ENCODE results near the gene OXSR1. TPM values are rescaled to one million over a fixed set of nuclear protein-coding genes. Genes with fewer than 3 reads are reported as not detected.

Gene OXSR1
- total and polyA plus RNA-seq, 2 of the 13 experiments (the other 11 are each of a cell fraction or from before 2014, with no cell fraction given), result 27.4 to 32.6 TPM

DNA sequence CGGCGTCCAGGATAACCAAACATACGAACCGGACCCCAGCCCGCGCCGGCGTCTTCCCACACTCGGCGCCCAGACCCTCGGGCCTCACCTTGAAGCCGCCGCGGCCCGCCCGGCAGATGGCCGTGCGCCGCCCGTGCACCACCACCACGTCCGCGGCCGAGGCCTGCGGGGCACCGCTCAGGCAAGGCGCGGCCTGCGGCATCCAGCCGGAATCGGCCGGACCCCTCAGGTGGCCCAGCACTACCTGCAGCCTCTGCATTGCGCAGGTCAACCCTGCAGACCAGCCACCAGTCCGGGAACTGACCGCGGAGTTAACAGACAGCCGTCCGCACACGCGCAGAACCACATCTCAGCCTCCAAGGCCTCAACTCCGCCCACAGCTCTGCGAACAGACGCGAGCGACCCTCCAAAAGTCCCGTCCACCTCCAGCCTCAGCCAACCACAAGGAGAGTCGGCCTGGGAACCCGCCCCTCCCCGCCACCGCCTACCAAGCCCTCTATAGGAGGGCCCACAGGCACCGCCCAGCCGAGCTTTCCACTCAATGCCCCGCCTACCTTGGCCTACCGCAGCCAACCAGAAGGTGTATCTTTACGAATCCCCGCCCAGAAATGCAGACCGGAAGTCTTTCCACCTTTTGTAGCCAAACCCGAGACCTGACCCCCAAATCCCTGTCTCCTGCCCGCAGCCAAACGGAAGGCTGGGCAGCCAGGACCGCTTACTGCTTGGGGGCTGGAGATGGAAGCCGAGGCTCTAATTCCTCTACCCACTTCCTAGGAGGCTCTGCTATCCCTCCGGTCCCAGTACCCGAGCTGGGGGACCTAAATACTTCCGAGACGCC, 28.3 kb upstream of the OXSR1 start, which contains the start of gene ACAA1 (continued):
- no peak; the same call in 1 of the 2 replicates for TF ChIP-seq SKIL (CRISPR knock-in tag; IDR thresholded peaks at IDR 0.05; ENCODE audit: borderline replicate concordance)
- TF ChIP-seq ZNF768 (CRISPR knock-in tag; IDR thresholded peaks at IDR 0.05), result peak; percentile 29; the same call in 1 of the 2 replicates
- no peak for TF ChIP-seq ZNF460 (CRISPR knock-in tag; IDR thresholded peaks at IDR 0.05; ENCODE audit: borderline replicate concordance)
- no peak for TF ChIP-seq ZNF569 (CRISPR knock-in tag; IDR thresholded peaks at IDR 0.05; ENCODE audit: borderline replicate concordance)
- TF ChIP-seq ZFP36L2 (CRISPR knock-in tag; IDR thresholded peaks at IDR 0.05), result no peak
- TF ChIP-seq, protein P1, sequence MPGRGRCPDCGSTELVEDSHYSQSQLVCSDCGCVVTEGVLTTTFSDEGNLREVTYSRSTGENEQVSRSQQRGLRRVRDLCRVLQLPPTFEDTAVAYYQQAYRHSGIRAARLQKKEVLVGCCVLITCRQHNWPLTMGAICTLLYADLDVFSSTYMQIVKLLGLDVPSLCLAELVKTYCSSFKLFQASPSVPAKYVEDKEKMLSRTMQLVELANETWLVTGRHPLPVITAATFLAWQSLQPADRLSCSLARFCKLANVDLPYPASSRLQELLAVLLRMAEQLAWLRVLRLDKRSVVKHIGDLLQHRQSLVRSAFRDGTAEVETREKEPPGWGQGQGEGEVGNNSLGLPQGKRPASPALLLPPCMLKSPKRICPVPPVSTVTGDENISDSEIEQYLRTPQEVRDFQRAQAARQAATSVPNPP (CRISPR knock-in tag; IDR thresholded peaks at IDR 0.05), result no peak
- TF ChIP-seq PHB2 (IDR thresholded peaks at IDR 0.05; ENCODE audit: partially characterized antibody), result no peak
- no peak for TF ChIP-seq RELA (CRISPR knock-in tag; IDR thresholded peaks at IDR 0.05)
- TF ChIP-seq KAT8 (CRISPR knock-in tag; IDR thresholded peaks at IDR 0.05), result peak; percentile 72; the same call in 1 of the 2 replicates
- peak; percentile 56; the same call in 1 of the 2 replicates for TF ChIP-seq RXRB (CRISPR knock-in tag; IDR thresholded peaks at IDR 0.05; ENCODE audit: borderline replicate concordance)
- no peak for TF ChIP-seq ZNF275 (CRISPR knock-in tag; IDR thresholded peaks at IDR 0.05; ENCODE audit: borderline replicate concordance)
- TF ChIP-seq NFE2 (CRISPR knock-in tag; IDR thresholded peaks at IDR 0.05), result no peak
- TF ChIP-seq XBP1 (CRISPR knock-in tag; IDR thresholded peaks at IDR 0.05), result no peak
- no peak for TF ChIP-seq RBM22 (optimal IDR thresholded peaks at IDR 0.05; ENCODE audit: low read length)
- no peak for TF ChIP-seq ZNF792 (CRISPR knock-in tag; IDR thresholded peaks at IDR 0.05)
- peak; percentile 76; the same call in 1 of the 2 replicates for TF ChIP-seq ZNF329 (CRISPR knock-in tag; IDR thresholded peaks at IDR 0.05; ENCODE audit: low read depth)
- TF ChIP-seq ZFP1 (CRISPR knock-in tag; IDR thresholded peaks at IDR 0.05), result no peak
- peak; percentile 50 for TF ChIP-seq ZNF883 (CRISPR knock-in tag; IDR thresholded peaks at IDR 0.05; ENCODE audit: not compliant biosample characterization)
- TF ChIP-seq U2AF2 (IDR thresholded peaks at IDR 0.05; ENCODE audit: low read depth, low read length), result no peak
- peak; percentile 73; the same call in 1 of the 2 replicates for TF ChIP-seq CENPT (CRISPR knock-in tag; IDR thresholded peaks at IDR 0.05; ENCODE audit: low read depth)
- TF ChIP-seq ONECUT2 (CRISPR knock-in tag; IDR thresholded peaks at IDR 0.05), result no peak
- TF ChIP-seq TGIF2 (CRISPR knock-in tag; IDR thresholded peaks at IDR 0.05), result no peak
- no peak for TF ChIP-seq ZNF672 (CRISPR knock-in tag; IDR thresholded peaks at IDR 0.05)
- no peak for TF ChIP-seq FOXP4 (CRISPR knock-in tag; IDR thresholded peaks at IDR 0.05)
- TF ChIP-seq CREM (IDR thresholded peaks at IDR 0.05), result no peak
- no peak for TF ChIP-seq CREM (CRISPR knock-in tag; IDR thresholded peaks at IDR 0.05)
